GM12874 (cell line): ENCODE measurements around the gene DNAJC17.

Experiments
- TF ChIP-seq, protein P1 (sequence below): IDR thresholded peaks from 2 replicates; pipeline ENCODE4 v1.5.1; 2011; ENCODE audit warnings: low read depth, mild to moderate bottlenecking, control low read depth, low read length, moderate library complexity; ENCODE audit not compliant: insufficient read depth

The DNAJC17 gene

DNA sequence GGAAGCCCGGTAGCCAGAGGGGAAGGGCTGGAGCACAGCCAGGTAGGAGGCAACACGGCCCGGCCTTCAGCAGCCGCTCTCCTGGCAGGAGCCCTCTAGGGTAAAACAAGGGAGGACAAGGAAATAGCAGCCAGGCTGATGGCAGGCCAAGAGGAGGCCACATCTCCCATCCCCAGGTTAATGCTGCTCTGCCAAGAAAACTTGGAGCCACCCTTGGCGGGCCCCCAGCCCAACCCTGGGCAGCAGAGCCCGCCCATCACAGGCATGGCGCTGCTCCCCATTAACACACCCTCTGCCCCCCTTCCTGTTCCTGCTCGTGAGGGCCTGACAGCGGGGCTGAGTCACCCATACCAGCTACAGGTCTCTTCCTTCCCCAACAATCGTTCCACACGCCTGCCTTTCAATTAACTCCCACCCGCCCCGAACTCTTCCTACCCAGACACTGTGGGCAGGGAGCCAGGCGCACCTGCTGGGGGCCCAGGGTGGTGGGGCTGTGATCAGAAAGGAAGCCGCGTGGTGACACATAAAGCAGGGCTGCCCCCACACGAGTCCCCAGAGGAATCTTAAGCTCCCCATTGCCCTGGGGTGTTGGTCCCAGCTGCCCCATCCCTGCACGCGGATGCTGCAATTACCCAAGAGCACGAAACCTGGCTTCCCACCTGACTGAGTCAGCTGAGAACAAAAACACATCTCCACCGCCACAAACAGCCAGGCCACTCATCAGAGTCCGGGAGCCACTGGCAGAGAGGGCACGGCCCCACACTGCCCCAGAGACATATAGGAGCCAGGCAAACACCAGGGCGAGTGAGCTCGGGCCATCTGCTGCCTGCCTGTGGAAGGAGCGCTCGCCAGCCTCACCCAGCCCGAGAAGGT is 37.8 kb downstream of the DNAJC17 start, which contains the start of gene C15orf62:
Gene C15orf62, plus strand, starts transcription at position 707 of the 873 bp plus-strand sequence. CDS start 516 bp downstream, outside the sequence.
- TF ChIP-seq, protein P1, sequence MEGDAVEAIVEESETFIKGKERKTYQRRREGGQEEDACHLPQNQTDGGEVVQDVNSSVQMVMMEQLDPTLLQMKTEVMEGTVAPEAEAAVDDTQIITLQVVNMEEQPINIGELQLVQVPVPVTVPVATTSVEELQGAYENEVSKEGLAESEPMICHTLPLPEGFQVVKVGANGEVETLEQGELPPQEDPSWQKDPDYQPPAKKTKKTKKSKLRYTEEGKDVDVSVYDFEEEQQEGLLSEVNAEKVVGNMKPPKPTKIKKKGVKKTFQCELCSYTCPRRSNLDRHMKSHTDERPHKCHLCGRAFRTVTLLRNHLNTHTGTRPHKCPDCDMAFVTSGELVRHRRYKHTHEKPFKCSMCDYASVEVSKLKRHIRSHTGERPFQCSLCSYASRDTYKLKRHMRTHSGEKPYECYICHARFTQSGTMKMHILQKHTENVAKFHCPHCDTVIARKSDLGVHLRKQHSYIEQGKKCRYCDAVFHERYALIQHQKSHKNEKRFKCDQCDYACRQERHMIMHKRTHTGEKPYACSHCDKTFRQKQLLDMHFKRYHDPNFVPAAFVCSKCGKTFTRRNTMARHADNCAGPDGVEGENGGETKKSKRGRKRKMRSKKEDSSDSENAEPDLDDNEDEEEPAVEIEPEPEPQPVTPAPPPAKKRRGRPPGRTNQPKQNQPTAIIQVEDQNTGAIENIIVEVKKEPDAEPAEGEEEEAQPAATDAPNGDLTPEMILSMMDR: no peak

DNA sequence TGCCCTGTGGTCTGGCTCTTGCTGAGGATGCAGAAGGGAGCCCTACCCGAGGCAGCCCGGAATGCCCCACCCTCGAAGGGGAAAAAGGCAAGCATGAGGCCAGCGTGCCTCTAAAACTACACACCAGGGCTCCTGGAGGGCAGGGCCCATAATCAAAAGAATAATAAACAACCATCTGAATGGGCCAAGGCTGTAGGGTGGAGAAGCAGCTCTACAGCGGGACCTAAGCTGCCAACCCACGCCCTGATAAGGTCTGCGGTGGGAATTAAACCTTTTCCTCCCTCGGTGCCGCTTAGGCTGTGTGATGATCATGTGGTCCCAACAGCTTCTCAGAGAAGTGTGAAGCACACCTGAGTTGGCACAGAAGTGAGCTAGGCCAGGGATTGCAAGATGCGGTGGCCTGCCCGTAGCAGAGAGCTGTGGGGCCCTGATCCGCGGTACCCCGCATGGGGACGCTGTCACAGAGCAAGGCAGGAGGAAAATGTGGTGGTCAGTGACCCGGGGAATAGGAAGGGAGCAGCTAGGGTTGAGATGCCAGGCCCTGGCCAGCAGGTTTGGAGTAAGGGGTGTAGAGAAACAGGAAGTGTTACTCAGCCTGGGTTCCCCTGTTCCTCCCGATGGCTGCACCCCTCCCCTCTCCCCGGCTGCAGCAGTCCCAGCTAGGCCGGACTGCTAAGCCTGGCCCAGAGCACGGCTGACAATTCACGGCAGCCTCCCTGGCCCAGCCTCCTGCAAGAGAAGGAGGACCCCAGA is 38.6 kb downstream of the DNAJC17 start:
- TF ChIP-seq, protein P1: peak; percentile 38; the same call in 1 of the 2 replicates

DNA sequence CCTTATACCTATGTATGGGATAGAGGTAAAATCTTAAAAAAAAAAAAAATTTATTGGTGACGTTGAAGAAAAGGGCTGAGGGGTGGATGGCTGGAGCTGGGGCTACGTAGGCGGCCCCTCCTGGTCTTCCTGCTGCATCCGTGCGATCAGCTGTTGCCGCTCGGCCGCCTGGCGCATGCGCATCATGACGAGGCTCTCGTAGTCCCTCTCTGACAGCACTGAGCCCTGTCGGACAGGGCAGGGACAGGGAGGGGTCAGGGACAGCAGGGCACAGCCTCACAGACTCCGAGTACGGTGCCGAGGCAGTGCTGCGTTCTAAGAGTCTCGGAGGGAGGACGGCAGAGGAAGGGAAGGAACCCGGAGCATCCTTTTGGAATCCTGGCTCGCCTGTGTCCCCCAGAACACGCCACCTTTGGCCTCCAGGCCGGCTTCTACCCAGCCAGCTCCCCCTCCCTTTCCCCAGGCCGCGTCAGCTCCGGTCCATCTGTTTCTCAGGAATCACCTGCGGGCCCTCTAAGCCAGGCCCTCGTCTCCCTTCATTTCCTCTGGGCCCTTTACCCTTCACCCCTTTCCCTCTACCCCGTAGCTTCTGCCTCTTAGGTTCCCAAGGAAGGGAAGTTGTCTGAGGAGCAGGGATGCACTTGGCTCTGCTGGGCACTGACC is 39.3 kb downstream of the DNAJC17 start:
- TF ChIP-seq, protein P1: no peak

DNA sequence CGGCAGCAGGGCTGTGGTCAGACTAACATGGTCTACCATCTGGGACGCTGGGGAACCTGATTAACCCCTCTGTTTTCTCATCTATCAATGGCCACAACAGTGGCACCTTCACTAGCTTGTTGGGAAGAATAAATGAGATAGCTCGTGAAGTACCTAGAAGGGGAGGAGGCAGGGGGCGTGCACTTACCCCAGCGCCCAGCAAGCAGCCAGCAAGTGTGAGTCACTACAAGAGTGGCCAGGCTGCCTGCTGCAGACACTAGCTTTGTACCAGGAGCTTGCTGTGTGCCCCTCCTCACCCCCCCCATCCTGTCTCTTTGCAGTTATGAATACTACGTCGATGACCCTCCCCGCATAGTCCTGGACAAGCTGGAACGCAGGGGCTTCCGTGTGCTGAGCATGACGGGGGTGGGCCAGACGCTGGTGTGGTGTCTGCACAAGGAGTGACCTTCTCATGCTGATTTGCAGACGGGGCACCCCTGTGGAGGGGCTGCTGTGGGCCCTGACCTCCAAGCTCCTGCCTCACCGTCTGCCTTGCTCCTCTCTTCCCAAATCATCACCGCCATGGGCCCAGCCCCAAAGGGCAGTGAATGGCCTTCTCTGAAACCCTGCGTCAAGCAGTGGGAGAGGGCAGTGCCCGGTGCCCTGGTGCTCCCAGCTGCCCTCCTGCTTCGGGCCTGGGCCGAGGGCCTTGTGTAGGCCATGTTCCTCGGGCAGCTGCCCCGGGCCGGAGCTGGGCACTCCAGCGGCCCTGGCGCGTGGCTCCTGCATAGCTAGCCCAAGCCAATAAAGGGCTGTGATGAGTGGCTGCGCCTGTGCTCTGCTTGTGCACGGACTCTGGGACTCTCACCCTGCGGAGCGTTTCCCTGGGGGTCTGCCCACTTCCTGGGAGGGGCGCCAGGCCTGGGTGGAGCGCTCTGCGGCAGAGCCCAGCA is 40.1 kb downstream of the DNAJC17 start:
- TF ChIP-seq, protein P1: no peak

DNA sequence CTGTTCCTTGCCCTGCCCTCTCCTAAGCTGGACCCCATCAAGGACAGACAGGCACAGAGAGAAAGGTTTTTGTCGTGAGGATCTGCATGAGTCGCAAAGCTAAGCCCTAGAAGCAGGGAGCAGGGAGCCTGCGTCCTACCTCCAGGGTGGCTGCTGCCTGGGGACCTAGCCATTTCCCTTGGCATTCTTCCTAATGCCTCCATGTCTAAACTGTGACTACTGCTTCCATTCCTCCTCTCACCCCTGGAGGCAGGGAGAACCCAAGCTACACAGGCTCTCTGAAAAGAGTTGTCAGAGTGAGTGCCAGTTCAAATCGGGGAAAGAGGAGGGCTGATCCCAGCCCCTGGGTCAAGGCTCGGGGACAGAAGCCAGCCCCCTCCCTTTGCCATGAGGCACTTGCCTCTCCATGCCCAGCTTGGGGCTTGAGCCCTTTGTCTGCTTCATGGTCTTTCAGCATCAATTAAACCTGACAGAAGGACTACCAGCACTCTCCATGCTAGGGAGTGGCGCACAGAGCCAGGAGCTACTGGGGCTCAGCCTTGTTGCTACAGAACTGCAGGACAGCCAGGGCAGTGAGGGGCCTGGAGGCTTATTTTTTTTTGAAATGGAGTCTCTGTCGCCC is 41.0 kb downstream of the DNAJC17 start:
- TF ChIP-seq, protein P1: no peak

DNA sequence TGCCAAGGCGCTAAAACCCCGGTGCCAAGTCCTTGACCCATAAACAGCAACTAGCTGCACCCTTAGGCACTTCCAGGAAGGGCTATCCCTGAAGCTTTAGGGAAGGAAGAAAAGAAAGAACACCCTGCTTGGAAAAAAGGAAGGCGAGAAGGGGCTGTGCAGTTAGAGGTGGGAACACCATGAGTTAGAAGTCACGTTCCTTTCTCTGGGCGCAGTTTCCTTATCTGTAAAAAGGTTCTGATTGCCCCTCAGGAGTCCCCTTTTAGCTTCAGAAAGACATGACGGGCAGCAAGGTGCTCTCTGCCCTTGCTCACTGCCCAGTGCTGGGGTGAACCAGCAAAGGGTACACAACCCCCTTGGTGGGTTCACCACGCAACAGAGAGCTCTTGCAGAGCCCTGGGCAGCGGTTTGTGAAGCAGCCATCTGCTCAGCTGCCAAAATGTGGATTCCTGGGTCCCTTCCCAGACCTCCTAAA is 42.6 kb downstream of the DNAJC17 start:
- TF ChIP-seq, protein P1: no peak
